Activated naive CD4-positive, alpha-beta T cell treated with Interleukin-2 at 50 U/mL for 16 hours (primary cell): ENCODE measurements around the gene DOK6.
A peak's percentile ranks its signal among the peaks of the same experiment; 100 is the strongest.

Source experiments
- DNase-seq: peaks from one replicate; pipeline ENCODE4 v3.0.0-alpha.2; 2020

The DOK6 gene

DNA sequence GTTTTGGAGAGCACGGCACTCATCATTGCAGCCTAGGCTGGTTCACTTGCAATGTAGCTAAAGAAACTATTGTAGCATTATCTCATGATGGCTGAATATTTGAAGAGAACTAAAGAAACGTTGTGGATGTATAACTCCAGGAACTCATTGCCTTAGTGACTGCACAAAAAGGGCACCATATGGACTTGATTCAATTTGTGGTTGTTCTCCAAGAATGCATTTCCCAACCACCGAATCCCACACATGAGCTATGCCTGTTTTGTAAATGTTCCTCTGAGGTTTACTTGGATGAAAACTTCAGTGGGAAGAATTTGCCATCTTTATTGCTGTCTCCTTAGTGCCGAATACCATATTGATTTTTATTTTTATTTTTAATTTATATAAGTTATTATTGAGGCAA is 43.5 kb downstream of the DOK6 start:
- DNase-seq, result no peak

DNA sequence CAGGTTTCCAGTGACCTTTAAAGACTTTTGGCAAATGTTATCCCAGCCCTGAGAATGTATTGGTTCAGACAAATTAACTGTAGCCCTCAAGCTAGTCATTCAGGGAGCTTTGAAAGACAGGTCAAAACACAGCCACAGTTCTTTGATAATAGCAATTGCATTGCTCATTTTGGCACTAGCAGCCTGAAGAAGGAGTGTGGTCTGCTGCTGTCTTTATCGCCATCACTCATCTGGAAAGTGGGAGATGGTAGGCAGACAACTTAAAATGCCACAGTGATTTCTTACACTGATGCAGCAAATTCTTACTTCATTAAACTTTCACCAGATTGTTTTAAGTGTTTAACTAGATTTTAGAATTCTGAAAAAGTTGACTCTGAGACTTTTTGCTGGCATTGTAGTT is 47.2 kb downstream of the DOK6 start:
- no peak for DNase-seq

GRCh38 chr18:69455125-69455524 is 54.4 kb downstream of the DOK6 start:
- DNase-seq, result no peak

- DNase-seq, result peak; percentile 62
Observed at GRCh38 chr18:69469444-69469919, 68.8 kb downstream of the DOK6 start.

GRCh38 chr18:69480460-69480859 is 79.8 kb downstream of the DOK6 start:
- DNase-seq, result no peak

GRCh38 chr18:69483574-69483973 is 82.9 kb downstream of the DOK6 start:
- no peak for DNase-seq

- DNase-seq, result no peak
Observed at GRCh38 chr18:69484699-69485396, 84.2 kb downstream of the DOK6 start.

- DNase-seq, result no peak
Observed at GRCh38 chr18:69487488-69488394, 87.1 kb downstream of the DOK6 start.

DNA sequence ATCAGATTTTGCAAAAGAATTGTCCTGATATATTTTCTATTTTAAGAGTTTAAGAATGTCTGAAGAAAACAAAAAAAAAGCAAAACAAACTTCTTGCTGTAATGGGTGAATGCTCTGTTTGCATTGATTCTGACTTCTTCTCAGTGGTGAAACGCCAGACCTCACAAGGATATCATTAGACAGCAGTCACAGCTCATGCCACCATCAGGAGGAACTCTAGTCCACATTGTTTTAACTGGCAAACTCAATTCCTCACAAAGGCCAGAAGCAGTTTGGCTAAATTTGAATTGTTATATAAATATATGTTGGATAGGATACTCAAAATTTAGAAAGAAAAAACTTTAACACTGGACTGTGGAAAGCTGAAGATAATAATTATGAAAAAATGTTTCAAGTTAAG is 89.4 kb downstream of the DOK6 start:
- DNase-seq, result no peak

- DNase-seq, result no peak
Observed at GRCh38 chr18:69490813-69491212, 90.1 kb downstream of the DOK6 start.

DNA sequence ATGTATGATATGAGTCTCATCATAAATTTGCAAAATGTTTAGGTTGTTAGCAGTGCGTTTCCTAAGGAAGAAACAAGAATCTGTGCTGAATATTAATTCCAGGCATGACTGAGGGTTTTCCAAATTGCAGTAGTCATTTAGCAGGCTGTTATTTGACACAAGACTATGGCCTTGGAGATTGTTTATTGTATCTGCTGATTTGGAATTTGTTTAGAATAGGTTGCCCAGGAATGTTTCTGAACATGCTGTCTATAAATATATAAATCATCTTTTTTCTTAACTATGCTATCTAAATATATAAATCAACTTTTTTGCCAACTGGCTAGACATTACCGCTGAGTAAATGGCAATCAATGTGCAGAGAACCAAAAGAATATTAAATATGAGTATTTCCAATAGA is 90.9 kb downstream of the DOK6 start:
- no peak for DNase-seq

DNA sequence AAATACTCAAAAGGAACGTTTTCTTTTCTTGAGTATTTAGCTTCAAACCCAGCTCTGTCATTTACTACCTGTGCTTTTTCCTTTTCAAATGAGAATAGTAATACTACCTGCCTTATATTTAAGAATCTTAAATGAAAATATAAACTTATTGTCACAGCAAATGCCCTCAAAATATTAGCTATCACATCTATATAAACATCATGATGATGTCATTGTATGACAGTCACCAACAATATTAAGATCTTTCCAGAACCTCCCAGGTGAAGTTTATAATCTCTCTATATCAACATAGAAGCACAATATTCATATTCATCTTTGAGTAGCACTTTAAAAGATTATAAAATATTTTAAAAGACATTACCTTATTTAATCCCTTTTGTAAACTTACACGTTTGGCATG is 92.2 kb downstream of the DOK6 start:
- DNase-seq, result no peak

GRCh38 chr18:69494841-69495240 is 94.2 kb downstream of the DOK6 start:
- DNase-seq, result no peak

- no peak for DNase-seq
Observed at GRCh38 chr18:69495338-69495737, 94.7 kb downstream of the DOK6 start.

DNA sequence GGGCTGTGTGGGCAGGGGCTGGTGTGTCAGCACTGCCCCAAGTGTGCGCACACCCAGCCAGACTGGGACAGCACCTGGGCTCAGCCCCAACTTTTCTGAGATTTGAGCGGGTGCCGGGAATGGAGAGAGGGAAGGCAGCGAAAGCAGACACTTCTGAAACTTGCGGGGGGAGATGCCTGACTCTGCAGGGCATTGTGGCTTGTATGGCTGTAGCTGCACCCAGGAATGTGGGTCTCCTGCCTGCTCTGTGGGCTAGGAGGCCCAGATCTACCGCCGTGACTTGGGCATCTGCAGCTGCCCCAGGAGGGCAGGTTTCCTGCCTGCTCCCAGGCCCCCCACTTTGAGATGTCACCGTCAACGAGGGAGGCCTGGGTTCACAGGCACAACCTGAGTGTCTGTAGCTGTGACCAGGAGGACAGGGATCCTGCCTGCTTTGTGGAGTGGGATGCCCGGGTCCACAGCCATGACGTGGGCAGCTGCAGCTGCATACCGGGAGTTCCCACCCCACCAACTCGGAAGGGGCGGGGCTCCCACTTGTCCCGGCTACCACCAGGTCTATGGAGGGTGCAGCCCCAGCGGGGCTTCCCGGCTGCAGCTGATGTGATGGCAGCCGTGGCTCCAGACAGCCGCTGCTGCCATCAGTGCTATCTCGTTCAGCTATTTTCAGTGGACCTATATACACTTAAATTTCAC is 95.3 kb downstream of the DOK6 start:
- no peak for DNase-seq

DNA sequence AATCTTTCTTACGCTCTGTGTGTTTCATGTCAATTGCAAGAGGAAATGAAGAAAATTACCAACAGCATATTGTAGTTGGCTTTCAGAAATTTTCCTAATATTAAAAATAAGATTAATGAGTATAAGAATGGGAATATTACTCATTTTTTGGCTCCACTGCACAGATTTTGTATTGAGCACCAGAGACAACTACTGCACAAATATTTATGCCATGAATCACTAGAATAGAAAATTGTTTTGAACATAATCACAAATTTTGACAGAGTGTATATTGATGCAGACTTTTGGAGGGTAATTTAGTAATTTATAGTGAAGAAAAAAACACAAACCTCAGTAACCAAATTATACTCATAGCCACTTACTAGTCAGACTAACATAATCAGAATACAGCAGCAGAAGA is 118.3 kb downstream of the DOK6 start:
- no peak for DNase-seq

DNA sequence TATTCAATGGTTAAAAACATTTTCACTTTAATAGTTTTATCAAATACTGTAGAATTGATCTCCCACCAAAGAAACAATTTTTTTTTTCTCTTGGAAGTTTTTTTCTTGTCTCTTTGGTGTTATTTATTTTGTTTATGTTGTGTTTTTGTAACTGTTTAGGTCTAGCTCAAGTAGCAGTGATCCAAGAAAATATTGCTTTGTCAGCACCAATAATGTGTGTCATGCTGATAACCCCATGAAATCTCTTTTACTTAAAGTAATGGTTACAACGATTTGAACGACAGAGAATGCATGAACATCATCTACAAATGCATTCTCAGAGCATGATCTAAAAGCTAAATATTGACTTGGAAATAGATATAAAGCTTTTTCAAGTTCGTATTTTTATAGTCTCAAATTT is 122.9 kb downstream of the DOK6 start:
- DNase-seq, result no peak

- no peak for DNase-seq
Observed at GRCh38 chr18:69528435-69528834, 127.7 kb downstream of the DOK6 start.

DNA sequence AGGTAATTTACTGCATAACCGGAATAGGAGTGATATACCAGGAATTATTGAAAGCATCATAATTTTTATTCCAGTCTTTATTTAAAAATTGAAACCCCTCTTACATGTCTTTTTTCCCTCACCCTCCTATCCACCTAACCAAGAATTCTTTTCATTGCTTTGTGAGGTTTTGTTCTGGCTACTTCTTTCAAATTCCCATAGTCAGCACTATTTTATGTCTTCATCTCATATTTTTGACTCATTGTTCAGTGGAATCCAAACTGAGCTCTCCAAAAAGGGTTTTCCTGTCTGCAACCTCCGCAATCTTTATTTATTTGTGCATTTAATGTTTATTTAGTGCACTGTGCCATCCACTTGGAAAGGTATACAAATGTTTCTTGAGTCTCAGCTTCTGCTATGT is 128.5 kb downstream of the DOK6 start:
- no peak for DNase-seq

GRCh38 chr18:69531973-69532372 is 131.3 kb downstream of the DOK6 start:
- no peak for DNase-seq

DNA sequence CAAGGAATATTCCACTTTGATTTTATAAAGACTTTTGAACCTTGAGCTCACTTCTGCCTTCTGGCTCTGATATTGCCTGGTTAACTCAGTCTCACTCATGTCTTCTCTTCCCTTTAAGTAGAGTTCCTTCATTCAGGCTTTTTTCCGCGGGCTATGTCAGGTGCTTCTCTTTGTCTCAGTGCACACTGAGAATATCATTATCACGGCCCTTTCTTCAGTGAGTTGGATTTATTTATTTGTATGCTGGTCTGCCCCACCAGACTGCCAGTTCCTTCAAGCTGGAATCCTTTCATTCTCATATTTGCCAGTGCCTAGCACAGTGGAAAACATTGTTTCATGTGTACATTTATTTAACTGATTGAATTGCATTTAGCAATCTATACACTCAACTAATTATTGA is 136.5 kb downstream of the DOK6 start:
- DNase-seq, result no peak

GRCh38 chr18:69538849-69539248 is 138.2 kb downstream of the DOK6 start:
- DNase-seq, result no peak

DNA sequence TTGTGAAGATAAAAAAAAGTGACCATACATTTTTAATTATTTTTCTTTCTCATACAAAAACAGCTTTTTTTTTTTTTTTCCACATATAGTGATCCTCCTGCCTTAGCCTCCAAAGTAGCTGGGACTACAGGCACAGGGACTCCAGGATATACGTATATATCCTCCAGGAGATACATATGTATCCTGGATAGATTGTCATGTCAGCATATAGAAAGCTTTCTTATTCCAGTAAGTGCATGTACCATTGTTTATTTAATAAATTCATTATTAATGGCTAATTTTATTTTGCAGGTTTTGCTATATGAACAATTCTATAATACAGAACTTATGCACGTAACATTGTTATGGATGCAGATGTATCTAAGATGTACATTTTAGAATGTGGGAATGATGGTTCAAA is 138.7 kb downstream of the DOK6 start:
- no peak for DNase-seq

- no peak for DNase-seq
Observed at GRCh38 chr18:69556228-69556627, 155.5 kb downstream of the DOK6 start.
